ENCODE results near the gene ZNF385D.

The ZNF385D gene

GRCh38 chr3:21477541-21478288 lies 273.3 kb downstream of the ZNF385D start:
- TF ChIP-seq PPARA (CRISPR knock-in tag; IDR thresholded peaks at IDR 0.05; ENCODE audit: borderline replicate concordance) (no peak), ZC3H10 (CRISPR knock-in tag; IDR thresholded peaks at IDR 0.05) (no peak), ZNF70 (CRISPR knock-in tag; IDR thresholded peaks at IDR 0.05) (no peak), SNAI2 (CRISPR knock-in tag; IDR thresholded peaks at IDR 0.05) (no peak), ZFP30 (CRISPR knock-in tag; IDR thresholded peaks at IDR 0.05) (no peak), GLIS3 (CRISPR knock-in tag; IDR thresholded peaks at IDR 0.05) (no peak)
- TF ChIP-seq, protein P1, sequence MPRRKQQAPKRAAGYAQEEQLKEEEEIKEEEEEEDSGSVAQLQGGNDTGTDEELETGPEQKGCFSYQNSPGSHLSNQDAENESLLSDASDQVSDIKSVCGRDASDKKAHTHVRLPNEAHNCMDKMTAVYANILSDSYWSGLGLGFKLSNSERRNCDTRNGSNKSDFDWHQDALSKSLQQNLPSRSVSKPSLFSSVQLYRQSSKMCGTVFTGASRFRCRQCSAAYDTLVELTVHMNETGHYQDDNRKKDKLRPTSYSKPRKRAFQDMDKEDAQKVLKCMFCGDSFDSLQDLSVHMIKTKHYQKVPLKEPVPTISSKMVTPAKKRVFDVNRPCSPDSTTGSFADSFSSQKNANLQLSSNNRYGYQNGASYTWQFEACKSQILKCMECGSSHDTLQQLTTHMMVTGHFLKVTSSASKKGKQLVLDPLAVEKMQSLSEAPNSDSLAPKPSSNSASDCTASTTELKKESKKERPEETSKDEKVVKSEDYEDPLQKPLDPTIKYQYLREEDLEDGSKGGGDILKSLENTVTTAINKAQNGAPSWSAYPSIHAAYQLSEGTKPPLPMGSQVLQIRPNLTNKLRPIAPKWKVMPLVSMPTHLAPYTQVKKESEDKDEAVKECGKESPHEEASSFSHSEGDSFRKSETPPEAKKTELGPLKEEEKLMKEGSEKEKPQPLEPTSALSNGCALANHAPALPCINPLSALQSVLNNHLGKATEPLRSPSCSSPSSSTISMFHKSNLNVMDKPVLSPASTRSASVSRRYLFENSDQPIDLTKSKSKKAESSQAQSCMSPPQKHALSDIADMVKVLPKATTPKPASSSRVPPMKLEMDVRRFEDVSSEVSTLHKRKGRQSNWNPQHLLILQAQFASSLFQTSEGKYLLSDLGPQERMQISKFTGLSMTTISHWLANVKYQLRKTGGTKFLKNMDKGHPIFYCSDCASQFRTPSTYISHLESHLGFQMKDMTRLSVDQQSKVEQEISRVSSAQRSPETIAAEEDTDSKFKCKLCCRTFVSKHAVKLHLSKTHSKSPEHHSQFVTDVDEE (CRISPR knock-in tag; IDR thresholded peaks at IDR 0.05) = no peak
- TF ChIP-seq, protein P2, sequence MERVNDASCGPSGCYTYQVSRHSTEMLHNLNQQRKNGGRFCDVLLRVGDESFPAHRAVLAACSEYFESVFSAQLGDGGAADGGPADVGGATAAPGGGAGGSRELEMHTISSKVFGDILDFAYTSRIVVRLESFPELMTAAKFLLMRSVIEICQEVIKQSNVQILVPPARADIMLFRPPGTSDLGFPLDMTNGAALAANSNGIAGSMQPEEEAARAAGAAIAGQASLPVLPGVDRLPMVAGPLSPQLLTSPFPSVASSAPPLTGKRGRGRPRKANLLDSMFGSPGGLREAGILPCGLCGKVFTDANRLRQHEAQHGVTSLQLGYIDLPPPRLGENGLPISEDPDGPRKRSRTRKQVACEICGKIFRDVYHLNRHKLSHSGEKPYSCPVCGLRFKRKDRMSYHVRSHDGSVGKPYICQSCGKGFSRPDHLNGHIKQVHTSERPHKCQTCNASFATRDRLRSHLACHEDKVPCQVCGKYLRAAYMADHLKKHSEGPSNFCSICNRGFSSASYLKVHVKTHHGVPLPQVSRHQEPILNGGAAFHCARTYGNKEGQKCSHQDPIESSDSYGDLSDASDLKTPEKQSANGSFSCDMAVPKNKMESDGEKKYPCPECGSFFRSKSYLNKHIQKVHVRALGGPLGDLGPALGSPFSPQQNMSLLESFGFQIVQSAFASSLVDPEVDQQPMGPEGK (CRISPR knock-in tag; IDR thresholded peaks at IDR 0.05; ENCODE audit: borderline replicate concordance) = no peak
- TF ChIP-seq, protein P3, sequence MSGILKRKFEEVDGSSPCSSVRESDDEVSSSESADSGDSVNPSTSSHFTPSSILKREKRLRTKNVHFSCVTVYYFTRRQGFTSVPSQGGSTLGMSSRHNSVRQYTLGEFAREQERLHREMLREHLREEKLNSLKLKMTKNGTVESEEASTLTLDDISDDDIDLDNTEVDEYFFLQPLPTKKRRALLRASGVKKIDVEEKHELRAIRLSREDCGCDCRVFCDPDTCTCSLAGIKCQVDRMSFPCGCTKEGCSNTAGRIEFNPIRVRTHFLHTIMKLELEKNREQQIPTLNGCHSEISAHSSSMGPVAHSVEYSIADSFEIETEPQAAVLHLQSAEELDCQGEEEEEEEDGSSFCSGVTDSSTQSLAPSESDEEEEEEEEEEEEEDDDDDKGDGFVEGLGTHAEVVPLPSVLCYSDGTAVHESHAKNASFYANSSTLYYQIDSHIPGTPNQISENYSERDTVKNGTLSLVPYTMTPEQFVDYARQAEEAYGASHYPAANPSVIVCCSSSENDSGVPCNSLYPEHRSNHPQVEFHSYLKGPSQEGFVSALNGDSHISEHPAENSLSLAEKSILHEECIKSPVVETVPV (CRISPR knock-in tag; IDR thresholded peaks at IDR 0.05) = no peak
- no peak for ATAC-seq

DNA sequence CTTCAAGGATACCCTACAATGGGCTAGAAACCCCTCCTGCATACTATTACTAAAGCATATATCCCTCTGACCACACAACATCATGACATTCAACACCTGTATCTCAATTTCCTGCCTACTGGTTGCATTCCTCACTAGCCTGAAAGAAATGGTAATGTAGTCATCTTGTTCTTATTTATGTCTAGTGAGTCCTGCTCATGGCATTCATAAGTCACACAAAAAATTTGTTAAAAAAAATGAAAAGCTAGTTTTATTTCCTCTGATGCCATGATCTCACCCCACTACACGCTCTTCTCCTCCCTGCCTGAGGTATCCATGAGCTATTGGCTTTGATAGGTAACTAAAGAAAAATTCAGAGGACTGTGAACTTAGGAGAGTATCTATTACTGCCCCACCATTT lies 284.5 kb downstream of the ZNF385D start:
- TF ChIP-seq PPARA (CRISPR knock-in tag; IDR thresholded peaks at IDR 0.05; ENCODE audit: borderline replicate concordance) = no peak
- TF ChIP-seq RARB (CRISPR knock-in tag; IDR thresholded peaks at IDR 0.05) = no peak
- TF ChIP-seq, protein P2 (CRISPR knock-in tag; IDR thresholded peaks at IDR 0.05; ENCODE audit: borderline replicate concordance) = no peak
- TF ChIP-seq OSR1 (CRISPR knock-in tag; IDR thresholded peaks at IDR 0.05) = no peak
- TF ChIP-seq CSDC2 (CRISPR knock-in tag; IDR thresholded peaks at IDR 0.05) = no peak
- no peak for TF ChIP-seq TCF4 (CRISPR knock-in tag; IDR thresholded peaks at IDR 0.05; ENCODE audit: borderline replicate concordance)
- TF ChIP-seq ISL1 (CRISPR knock-in tag; IDR thresholded peaks at IDR 0.05) = no peak
- TF ChIP-seq ZNF565 (CRISPR knock-in tag; conservative IDR thresholded peaks at IDR 0.05; ENCODE audit: low read depth) = no peak
- no peak for TF ChIP-seq BACH2 (CRISPR knock-in tag; IDR thresholded peaks at IDR 0.05; ENCODE audit: borderline replicate concordance)
- TF ChIP-seq, protein P3 (CRISPR knock-in tag; IDR thresholded peaks at IDR 0.05) = no peak
- no peak for TF ChIP-seq ZC3H10 (CRISPR knock-in tag; IDR thresholded peaks at IDR 0.05)
- TF ChIP-seq, protein P4, sequence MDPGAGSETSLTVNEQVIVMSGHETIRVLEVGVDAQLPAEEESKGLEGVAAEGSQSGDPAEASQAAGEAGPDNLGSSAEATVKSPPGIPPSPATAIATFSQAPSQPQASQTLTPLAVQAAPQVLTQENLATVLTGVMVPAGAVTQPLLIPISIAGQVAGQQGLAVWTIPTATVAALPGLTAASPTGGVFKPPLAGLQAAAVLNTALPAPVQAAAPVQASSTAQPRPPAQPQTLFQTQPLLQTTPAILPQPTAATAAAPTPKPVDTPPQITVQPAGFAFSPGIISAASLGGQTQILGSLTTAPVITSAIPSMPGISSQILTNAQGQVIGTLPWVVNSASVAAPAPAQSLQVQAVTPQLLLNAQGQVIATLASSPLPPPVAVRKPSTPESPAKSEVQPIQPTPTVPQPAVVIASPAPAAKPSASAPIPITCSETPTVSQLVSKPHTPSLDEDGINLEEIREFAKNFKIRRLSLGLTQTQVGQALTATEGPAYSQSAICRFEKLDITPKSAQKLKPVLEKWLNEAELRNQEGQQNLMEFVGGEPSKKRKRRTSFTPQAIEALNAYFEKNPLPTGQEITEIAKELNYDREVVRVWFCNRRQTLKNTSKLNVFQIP (CRISPR knock-in tag; IDR thresholded peaks at IDR 0.05; ENCODE audit: borderline replicate concordance, low read depth) = no peak
- no peak for TF ChIP-seq ZFP30 (CRISPR knock-in tag; IDR thresholded peaks at IDR 0.05)
- TF ChIP-seq, protein P1 (CRISPR knock-in tag; IDR thresholded peaks at IDR 0.05) = no peak
- TF ChIP-seq ESRRG (CRISPR knock-in tag; IDR thresholded peaks at IDR 0.05) = no peak
- no peak for TF ChIP-seq ZNF8 (CRISPR knock-in tag; IDR thresholded peaks at IDR 0.05)
- no peak for TF ChIP-seq ZNF70 (CRISPR knock-in tag; IDR thresholded peaks at IDR 0.05)
- no peak for TF ChIP-seq GLIS3 (CRISPR knock-in tag; IDR thresholded peaks at IDR 0.05)
- no peak for ATAC-seq

Measured in SK-N-SH treated with all-trans-retinoic acid at 6 μM for 48 hours (cell line).